Psoas muscle (tissue), 8 donors: ENCODE measurements around the gene PRR23E. TPM values are rescaled to one million over a fixed set of nuclear protein-coding genes. Genes with fewer than 3 reads are reported as not detected.

Experiments used
- ATAC-seq, 4 donors: fragments of 200-7000 bp; cut with Tn5 transposase; one replicate each; pipeline ENCODE4 v1.9.1; 2020; ENCODE audit warnings: moderate library complexity in 3 of 4, mild to moderate bottlenecking in 2 of 4
- DNase-seq, 2 donors: peaks; one replicate each; pipeline ENCODE4 v3.0.0-alpha.2; 2020
- H3K27ac ChIP-seq: fragments of 200-600 bp; one replicate; pipeline ENCODE4 v1.8.0; 2022
- H3K27me3 ChIP-seq, 3 donors: fragments of 200-600 bp in 1 of 3; one replicate each; pipeline versions ENCODE4 v1.6.1 to v1.8.0; 2013 to 2022; ENCODE audit warnings: low read length in 2 of 3, mild to moderate bottlenecking in 2 of 3, moderate library complexity in 1 of 3; ENCODE audit not compliant: insufficient read depth in 3 of 3
- H3K36me3 ChIP-seq, 2 donors: fragments of 200-600 bp in 1 of 2; one replicate each; pipeline versions ENCODE4 v1.6.1 to v1.8.0; 2013 to 2022; ENCODE audit warnings: low read depth in 1 of 2, mild to moderate bottlenecking in 1 of 2, moderate library complexity in 1 of 2; ENCODE audit not compliant: insufficient read depth in 1 of 2
- H3K4me1 ChIP-seq: fragments of 200-600 bp; one replicate; pipeline ENCODE4 v1.8.0; 2022
- H3K4me3 ChIP-seq: fragments of 200-600 bp; one replicate; pipeline ENCODE4 v1.8.0; 2022; ENCODE audit warnings: mild to moderate bottlenecking
- H3K9me3 ChIP-seq: fragments of 200-600 bp; one replicate; pipeline ENCODE4 v1.8.0; 2022
- CTCF ChIP-seq: fragments of 200-600 bp; IDR thresholded peaks from one replicate; pipeline ENCODE4 v1.8.0; 2022; ENCODE audit warnings: antibody characterized with exemption
- WGBS, 3 donors: extraction: QIAGEN DNeasy Blood & Tissue Kit; methylation state at CpG; one replicate each; pipeline versions ENCODE4 v1.1.6 to v1.1.7; 2013; 5-methylcytosine and 5-hydroxymethylcytosine counted together
- intact Hi-C, 2 donors: fragments of 100-400 bp; cut with DNase I; formaldehyde crosslinking; loops; one replicate each; pipeline versions ENCODE4 v1.11.0 to v1.14.2; 2022
- polyA plus RNA-seq, 3 donors: library from polyadenylated mRNA; stranded (reverse); fragments of 200-250 nt; gene quantifications; one replicate each; pipeline ENCODE4 v1.2.3, GENCODE V29; 2013
- total RNA-seq, 4 donors: library from RNA; stranded (reverse); fragmentation: NEBNext Ultra II Directional in 2 of 4; extraction: Animal tissue kit (Norgen Biotek cat#: 25700) in 2 of 4; gene quantifications; one replicate each; pipeline versions ENCODE4 v1.2.1 to v1.2.4, GENCODE V29; 2021 to 2023
- donor health status: healthy with polysubstance abuse.
- donor health status: DM: no; HTN: no; CAD: no; lungs with moderate emphysema.
- donor health status: Bipolar disorder and iron deficiency.
- donor health status: healthy.
- donor health status: DM: yes; HTN: yes; CAD: no.
- donor health status: DM: no; HTN: no; CAD: no.
- donor health status: DM: no; HTN: no; CAD: no.
- donor health status: DM: yes; HTN: yes; CAD: no.

PRR23E gene
- total and polyA plus RNA-seq, 7 donors = not detected

DNA sequence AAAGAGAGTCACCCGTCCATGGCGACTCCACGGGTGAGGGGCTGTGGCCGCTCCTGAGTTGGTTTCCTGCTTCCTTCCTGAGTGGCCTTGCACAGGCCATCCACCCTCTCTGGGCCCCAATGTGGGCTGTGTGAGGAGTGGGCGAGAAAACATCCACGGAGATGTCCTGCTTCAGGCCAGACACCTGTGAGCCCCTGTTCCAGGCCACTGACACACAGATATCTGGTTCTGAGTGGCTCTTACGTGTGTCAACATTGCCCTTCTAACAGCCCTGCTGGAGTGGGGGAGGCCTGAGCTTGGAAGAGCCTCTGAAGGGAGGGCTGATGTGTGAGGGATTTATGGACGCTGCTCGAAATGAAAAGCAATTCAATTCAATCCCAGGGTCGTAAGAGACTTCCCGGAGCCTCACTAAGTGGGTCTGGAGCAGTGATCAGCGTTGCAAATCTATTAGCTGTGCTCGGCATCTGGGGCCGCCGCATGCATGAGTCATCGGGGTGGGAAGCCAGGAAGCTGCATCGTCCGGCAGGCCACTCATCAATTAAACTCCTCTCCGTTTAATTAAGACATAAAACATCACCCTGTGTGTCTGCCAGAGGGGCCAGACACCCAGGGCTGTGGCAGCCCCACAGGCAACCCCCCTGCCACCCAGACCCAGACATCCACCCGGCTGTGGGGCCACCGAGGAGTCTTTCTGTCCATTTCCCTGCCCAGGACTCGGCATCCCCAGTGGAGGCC, 20.0 kb upstream of the PRR23E start:
- ATAC-seq = no peak
- 35 to 46% (median 40%) methylated on average over 21 to 22 of the region's 22 CpGs for WGBS, 3 donors
- TF ChIP-seq CTCF = no peak

DNA sequence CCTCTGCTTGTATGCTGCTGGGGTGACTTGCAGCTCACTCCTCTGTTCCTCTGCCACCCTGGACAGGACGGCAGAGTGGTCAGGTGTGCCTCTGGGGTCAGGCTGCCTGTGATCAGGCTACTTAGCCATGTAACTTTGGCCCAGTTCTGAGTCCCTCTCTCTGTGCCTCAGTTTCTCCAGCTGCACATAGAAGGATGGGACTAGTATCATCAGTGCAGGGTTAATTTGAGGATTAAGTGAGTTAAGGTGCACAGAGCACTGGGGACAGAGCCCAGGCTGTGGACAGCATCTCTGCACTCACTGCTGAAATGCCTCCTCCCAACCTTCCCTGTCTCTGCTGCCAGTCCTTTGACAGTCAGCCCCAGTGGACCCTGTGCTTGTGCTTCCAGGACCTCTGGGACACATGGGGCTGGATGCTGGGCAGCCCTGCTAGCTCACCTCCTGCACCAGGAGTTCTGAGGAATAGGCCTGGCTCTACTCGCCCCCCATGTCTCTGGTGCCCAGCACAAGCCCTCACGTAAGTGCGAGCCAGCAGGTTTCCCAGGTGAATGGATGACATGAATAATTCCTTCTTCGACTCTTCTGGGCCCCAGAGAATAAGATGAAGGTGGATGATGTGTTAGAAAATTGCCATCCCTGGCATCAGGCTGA, 19.3 kb upstream of the PRR23E start:
- no peak for TF ChIP-seq CTCF
- Histone ChIP-seq H3K4me3 (no peak overlapping the region), H3K27ac (no peak overlapping the region), H3K4me1 (peaks cover 8% of the 10 kb centered on the region), H3K36me3 (no peaks in the 10 kb centered on the region), H3K27me3 (no peaks in the 10 kb centered on the region), H3K9me3 (no peaks in the 10 kb centered on the region)
- intact Hi-C loops = loop anchor here in 1 of 2 donors (10.0 kb wide), 1 partner anchor 119 kb away; no protein-coding TSS in a partner anchor
- 83 to 90% (median 84%) methylated on average over 5 of the region's 5 CpGs for WGBS, 3 donors
- no peak for ATAC-seq
- no peak for DNase-seq

More for the DNA sequence above, 20.0 kb upstream of the PRR23E start:
- no peak overlapping the region for H3K27ac ChIP-seq
- no peaks in the 10 kb centered on the region for H3K27me3 ChIP-seq
- no peaks in the 10 kb centered on the region for H3K36me3 ChIP-seq
- no peak for DNase-seq
- intact Hi-C loops = loop anchor here in 1 of 2 donors (10.0 kb wide), 1 partner anchor 118 kb away; no protein-coding TSS in a partner anchor
- H3K4me3 ChIP-seq = no peak overlapping the region
- no peaks in the 10 kb centered on the region for H3K9me3 ChIP-seq
- H3K4me1 ChIP-seq = peaks cover 12% of the 10 kb centered on the region

DNA sequence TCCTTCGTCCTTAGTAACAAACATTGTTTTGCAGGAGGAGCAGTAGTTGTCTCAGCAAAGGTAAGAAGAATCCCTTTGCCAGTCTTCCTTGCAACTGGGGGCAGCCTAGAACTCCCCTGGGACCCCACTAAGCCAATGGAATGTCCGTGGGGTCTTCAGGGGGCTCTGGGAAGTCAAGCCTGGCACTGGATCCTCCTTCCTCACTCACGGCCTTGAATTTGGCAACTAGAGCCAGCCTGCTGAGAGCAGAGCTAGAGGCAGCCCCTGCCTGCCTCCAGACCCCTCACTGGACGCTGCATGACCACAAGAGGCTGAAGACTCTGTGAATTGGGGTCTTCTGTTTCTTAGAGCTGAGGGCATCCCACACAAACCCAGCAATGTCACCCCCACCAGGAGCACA, 18.6 kb upstream of the PRR23E start:
- no peak for DNase-seq
- Histone ChIP-seq H3K4me1 (peaks cover 2% of the 10 kb centered on the region), H3K36me3 (no peaks in the 10 kb centered on the region), H3K27ac (no peak overlapping the region), H3K27me3 (no peaks in the 10 kb centered on the region), H3K9me3 (no peaks in the 10 kb centered on the region), H3K4me3 (no peak overlapping the region)
- 67 to 82% (median 75%) methylated on average over 4 of the region's 4 CpGs for WGBS, 3 donors
- TF ChIP-seq CTCF = no peak
- no peak for ATAC-seq
- intact Hi-C loops = loop anchor here in 1 of 2 donors (10.0 kb wide), 1 partner anchor 119 kb away; no protein-coding TSS in a partner anchor

DNA sequence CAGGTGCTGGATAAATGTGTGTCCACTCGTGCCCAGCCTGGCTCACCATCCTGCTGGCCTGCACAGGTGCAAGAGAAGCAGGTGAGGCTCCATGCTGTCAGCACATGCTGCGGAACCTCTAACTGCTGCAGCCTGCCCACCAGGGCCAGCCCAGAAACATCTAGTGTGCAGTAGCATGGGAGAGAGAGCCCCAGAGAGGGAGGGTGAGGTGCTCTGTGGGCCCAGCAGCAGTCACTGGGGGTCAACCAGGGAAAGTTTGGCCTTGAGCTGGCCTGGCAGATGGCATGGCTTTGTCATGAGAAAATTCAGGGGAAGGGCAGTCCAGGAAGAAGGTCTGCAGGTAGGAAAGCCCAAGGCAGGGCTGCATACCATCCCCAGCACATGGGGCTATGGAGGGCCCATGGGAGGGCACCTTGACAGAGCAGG, 18.2 kb upstream of the PRR23E start:
- no peak for TF ChIP-seq CTCF
- no peak overlapping the region for H3K27ac ChIP-seq
- ATAC-seq = no peak
- no peaks in the 10 kb centered on the region for H3K9me3 ChIP-seq
- no peak overlapping the region for H3K4me3 ChIP-seq
- H3K4me1 ChIP-seq = no peaks in the 10 kb centered on the region
- DNase-seq = no peak
- H3K27me3 ChIP-seq = no peaks in the 10 kb centered on the region
- no peaks in the 10 kb centered on the region for H3K36me3 ChIP-seq
- WGBS, 3 donors = 67 to 88% (median 67%) methylated on average over 2 of the region's 2 CpGs
- intact Hi-C loops = loop anchor here in 1 of 2 donors (5.0 to 10.0 kb wide), 4 partner anchors 37 to 422 kb away; partner anchors contain the start of gene PLXNA1
